Left ventricle myocardium inferior (tissue), 1 donor: Measurements from ENCODE around the gene NLGN1. TPM values are rescaled to one million over a fixed set of nuclear protein-coding genes. Genes with fewer than 3 reads are reported as not detected.
"Not testable (repeated sequence)": the region's sequence is repeated elsewhere in the genome, so short reads cannot be mapped to it uniquely, and the experiment has no call there.

ENCODE experiments used
- DNase-seq: peaks from one replicate; pipeline ENCODE4 v3.0.0-alpha.2; 2020
- H3K27ac ChIP-seq: fragments of 200-600 bp; replicated peaks from 2 replicates; pipeline ENCODE4 v1.8.0; 2021
- H3K27me3 ChIP-seq: fragments of 200-600 bp; 2 replicates; pipeline ENCODE4 v1.8.0; 2021; ENCODE audit warnings: low read depth
- H3K36me3 ChIP-seq: fragments of 200-600 bp; 2 replicates; pipeline ENCODE4 v1.8.0; 2021
- H3K4me1 ChIP-seq: fragments of 200-600 bp; 2 replicates; pipeline ENCODE4 v1.8.0; 2021
- H3K4me3 ChIP-seq: fragments of 200-600 bp; 2 replicates; pipeline ENCODE4 v1.8.0; 2021; ENCODE audit warnings: mild to moderate bottlenecking, moderate library complexity
- H3K9me3 ChIP-seq: fragments of 200-600 bp; replicated peaks from 2 replicates; pipeline ENCODE4 v1.8.0; 2021
- intact Hi-C: fragments of 100-400 bp; cut with micrococcal nuclease; formaldehyde crosslinking; loops from one replicate; pipeline ENCODE4 v1.11.0; 2022
- total RNA-seq: library from RNA; stranded (reverse); fragmentation: NEBNext Ultra II Directional; extraction: Animal tissue kit (Norgen Biotek cat#: 25700); gene quantifications from one replicate; pipeline ENCODE4 v1.2.1, GENCODE V29; 2021
- TF ChIP-seq, protein P1 (sequence below): fragments of 200-600 bp; IDR thresholded peaks from 2 replicates; pipeline ENCODE4 v1.8.0; 2021; ENCODE audit warnings: antibody characterized with exemption, mild to moderate bottlenecking, borderline replicate concordance
- donor health status: DM: no; HTN: yes; CAD: no; lungs with severe emphysema.

Gene NLGN1
- total RNA-seq, 1 donor from 2014 or later: 13.7 TPM

DNA sequence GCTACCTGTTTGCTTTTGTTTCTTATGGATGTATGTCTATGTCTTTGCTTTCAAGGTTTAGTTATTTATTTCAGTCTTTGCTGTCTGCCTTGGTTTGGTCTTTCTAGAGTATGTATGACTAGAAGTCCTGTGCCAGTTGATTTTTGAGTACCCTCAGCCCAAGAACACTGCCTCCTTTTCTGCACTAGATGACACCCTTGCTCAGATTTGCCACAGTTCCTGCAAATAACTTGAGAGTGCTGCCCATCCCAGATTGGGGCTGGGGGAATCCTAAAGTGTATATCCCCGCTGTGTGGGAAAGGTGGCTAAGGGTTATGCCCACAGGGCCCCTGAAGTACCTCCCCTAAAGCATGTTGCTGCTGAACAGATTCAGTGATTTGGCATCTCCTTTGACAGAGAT, 32.0 kb downstream of the NLGN1 start:
- Histone ChIP-seq H3K36me3 (no peaks in the 10 kb centered on the region), H3K4me1 (peaks cover 10% of the 10 kb centered on the region)

DNA sequence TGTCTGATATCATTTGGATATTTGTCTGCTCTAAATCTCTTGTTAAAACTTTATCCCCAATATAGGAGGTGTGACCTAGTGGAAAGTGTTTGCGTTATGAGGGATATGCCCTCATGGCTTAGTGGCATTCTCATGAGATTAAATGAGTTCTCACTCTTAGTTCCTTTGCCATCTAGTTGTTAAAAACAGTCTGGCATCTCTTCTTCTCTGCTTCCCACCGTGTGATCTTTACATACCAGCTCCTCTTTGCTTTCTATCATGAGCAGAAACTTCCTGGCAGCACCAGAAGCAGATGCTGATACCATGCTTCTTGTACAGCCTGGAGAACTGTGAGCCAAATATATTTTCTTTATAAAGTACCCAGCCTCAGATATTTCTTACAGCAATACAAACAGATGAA, 33.0 kb downstream of the NLGN1 start:
- no peaks in the 10 kb centered on the region for H3K27me3 ChIP-seq
- peaks cover 45% of the 10 kb centered on the region for H3K9me3 ChIP-seq
- intact Hi-C loops: no loop called here
- H3K27ac ChIP-seq: no peak overlapping the region
- peaks cover 10% of the 10 kb centered on the region for H3K4me1 ChIP-seq
- no peak overlapping the region for H3K4me3 ChIP-seq
- TF ChIP-seq, protein P1, sequence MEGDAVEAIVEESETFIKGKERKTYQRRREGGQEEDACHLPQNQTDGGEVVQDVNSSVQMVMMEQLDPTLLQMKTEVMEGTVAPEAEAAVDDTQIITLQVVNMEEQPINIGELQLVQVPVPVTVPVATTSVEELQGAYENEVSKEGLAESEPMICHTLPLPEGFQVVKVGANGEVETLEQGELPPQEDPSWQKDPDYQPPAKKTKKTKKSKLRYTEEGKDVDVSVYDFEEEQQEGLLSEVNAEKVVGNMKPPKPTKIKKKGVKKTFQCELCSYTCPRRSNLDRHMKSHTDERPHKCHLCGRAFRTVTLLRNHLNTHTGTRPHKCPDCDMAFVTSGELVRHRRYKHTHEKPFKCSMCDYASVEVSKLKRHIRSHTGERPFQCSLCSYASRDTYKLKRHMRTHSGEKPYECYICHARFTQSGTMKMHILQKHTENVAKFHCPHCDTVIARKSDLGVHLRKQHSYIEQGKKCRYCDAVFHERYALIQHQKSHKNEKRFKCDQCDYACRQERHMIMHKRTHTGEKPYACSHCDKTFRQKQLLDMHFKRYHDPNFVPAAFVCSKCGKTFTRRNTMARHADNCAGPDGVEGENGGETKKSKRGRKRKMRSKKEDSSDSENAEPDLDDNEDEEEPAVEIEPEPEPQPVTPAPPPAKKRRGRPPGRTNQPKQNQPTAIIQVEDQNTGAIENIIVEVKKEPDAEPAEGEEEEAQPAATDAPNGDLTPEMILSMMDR: no peak
- no peaks in the 10 kb centered on the region for H3K36me3 ChIP-seq
- DNase-seq: no peak

More for the DNA sequence above, 32.0 kb downstream of the NLGN1 start:
- Histone ChIP-seq H3K9me3 (peaks cover 48% of the 10 kb centered on the region), H3K4me3 (no peak overlapping the region), H3K27me3 (no peaks in the 10 kb centered on the region), H3K27ac (no peak overlapping the region)
- TF ChIP-seq, protein P1: no peak
- no peak for DNase-seq
- intact Hi-C loops: no loop called here

DNA sequence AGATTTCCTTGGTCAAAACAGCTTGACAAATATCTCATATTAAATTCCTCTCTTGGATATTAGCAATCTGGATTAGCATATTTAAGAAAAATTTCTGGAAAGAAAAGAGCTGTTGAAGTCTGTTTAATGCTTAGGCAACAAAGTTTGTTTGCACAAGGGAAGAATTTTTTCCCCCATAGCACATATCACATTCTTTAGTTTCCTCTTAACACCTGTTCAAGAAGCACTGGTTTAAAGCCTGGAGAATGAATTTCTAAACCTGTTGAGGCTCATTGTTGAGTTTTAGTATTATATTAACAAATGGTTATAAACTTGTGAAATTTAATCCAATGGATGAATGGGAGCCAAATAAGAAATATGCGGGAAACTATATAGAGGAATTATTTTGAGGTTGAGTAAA, 41.5 kb downstream of the NLGN1 start:
- H3K36me3 ChIP-seq: no peaks in the 10 kb centered on the region
- DNase-seq: no peak
- no peak overlapping the region for H3K4me3 ChIP-seq
- H3K4me1 ChIP-seq: no peaks in the 10 kb centered on the region
- no peaks in the 10 kb centered on the region for H3K9me3 ChIP-seq
- H3K27me3 ChIP-seq: no peaks in the 10 kb centered on the region
- TF ChIP-seq, protein P1: no peak
- no peak overlapping the region for H3K27ac ChIP-seq
- intact Hi-C loops: no loop called here

DNA sequence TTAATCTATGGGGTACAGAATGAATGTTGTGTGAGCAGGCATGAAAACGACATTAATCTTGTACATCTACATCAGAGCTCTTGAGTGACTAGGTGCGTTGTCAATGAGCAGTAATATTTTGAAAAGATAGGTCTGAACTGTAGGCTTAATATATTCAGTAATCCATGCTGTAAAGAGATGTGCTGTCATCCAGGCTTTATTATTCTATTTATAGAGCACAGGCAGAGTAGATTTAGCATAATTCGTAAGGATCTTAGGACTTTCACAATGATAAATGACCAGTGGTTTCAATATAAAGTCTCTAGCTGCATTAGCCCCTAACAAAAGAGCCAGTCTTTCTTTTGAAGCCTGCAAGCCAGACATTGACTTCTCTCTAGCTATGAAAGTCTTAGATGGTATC, 43.0 kb downstream of the NLGN1 start:
- H3K36me3 ChIP-seq: no peaks in the 10 kb centered on the region
- TF ChIP-seq, protein P1: no peak
- intact Hi-C loops: no loop called here
- H3K9me3 ChIP-seq: no peaks in the 10 kb centered on the region
- no peak overlapping the region for H3K27ac ChIP-seq
- no peaks in the 10 kb centered on the region for H3K27me3 ChIP-seq
- DNase-seq: no peak
- H3K4me3 ChIP-seq: no peak overlapping the region
- no peaks in the 10 kb centered on the region for H3K4me1 ChIP-seq

DNA sequence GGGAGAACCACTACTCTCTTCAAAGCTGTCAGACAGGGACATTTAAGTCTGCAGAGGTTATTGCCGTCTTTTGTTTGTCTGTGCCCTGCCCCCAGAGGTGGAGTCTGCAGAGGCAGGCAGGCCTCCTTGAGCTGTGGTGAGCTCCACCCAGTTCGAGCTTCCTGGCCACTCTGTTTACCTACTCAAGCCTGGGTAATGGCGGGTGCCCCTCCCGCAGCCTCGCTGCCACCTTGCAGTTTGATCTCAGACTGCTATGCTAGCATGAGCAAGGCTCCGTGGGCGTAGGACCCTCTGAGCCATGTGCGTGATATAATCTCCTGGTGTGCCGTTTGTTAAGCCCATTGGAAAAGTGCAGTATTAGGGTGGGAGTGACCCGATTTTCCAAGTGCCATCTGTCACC, 54.0 kb downstream of the NLGN1 start:
- H3K27me3 ChIP-seq, intact Hi-C loops, DNase-seq, H3K4me3 ChIP-seq, H3K4me1 ChIP-seq, H3K27ac ChIP-seq, H3K36me3 ChIP-seq: not testable (repeated sequence)
- peaks cover 16% of the 10 kb centered on the region for H3K9me3 ChIP-seq

DNA sequence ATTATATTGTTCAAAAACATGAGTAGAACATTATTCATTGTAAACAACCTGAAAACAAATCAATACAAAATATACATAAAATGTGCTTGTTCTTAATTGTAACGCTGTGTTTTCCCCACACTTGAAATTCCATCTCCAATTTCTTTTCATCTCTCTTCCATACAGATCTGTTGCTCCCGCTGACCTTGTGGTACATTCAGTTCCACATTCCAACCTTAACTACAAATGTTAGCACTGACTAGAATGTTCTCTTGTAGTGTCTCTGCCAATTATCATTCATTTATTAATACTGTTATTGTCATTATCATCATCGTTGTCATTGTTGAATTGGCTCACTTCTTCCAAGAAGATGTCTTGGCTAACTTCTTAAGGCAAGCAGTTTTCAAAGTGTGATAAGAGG, 65.7 kb downstream of the NLGN1 start:
- TF ChIP-seq, protein P1: no peak
- intact Hi-C loops: no loop called here
- H3K36me3 ChIP-seq: no peaks in the 10 kb centered on the region
- H3K9me3 ChIP-seq: no peaks in the 10 kb centered on the region
- H3K4me1 ChIP-seq: peaks cover 20% of the 10 kb centered on the region
- no peak overlapping the region for H3K4me3 ChIP-seq
- no peaks in the 10 kb centered on the region for H3K27me3 ChIP-seq
- no peak overlapping the region for H3K27ac ChIP-seq
- no peak for DNase-seq
